ENCODE data around the gene SCAMP4.
A peak's percentile ranks its signal among the peaks of the same experiment; 100 is the strongest.

- TF ChIP-seq RUNX1 (IDR thresholded peaks at IDR 0.05; ENCODE audit: low read depth): no peak
- TF ChIP-seq ETV6 (IDR thresholded peaks at IDR 0.05; ENCODE audit: borderline replicate concordance in 1 of 2, low read depth in 2 of 2, low read length in 1 of 2): no peak
- no peak for TF ChIP-seq ETV6 (CRISPR knock-in tag; IDR thresholded peaks at IDR 0.05; ENCODE audit: borderline replicate concordance)
- TF ChIP-seq FOXK1 (CRISPR knock-in tag; IDR thresholded peaks at IDR 0.05; ENCODE audit: borderline replicate concordance): no peak
- no peak for TF ChIP-seq ID3 (CRISPR knock-in tag; IDR thresholded peaks at IDR 0.05)
- TF ChIP-seq ID3 (tag; IDR thresholded peaks at IDR 0.05): no peak
- no peak for TF ChIP-seq HDAC6 (IDR thresholded peaks at IDR 0.05; ENCODE audit: low read depth, low read length)
- no peak for TF ChIP-seq RAD21 (CRISPR knock-in tag; conservative IDR thresholded peaks at IDR 0.05 in 1 of 2, IDR thresholded peaks at IDR 0.05 in 1 of 2)
- no peak for TF ChIP-seq HOXB6 (CRISPR knock-in tag; IDR thresholded peaks at IDR 0.05; ENCODE audit: borderline replicate concordance)
- TF ChIP-seq CTCF (IDR thresholded peaks at IDR 0.05 in 2 of 3, conservative IDR thresholded peaks at IDR 0.05 in 1 of 3; ENCODE audit: insufficient read depth in 2 of 3, low read depth in 1 of 3, low read length in 3 of 3): peak in 1 of 3 experiments; percentile 21; a peak in 1 of 6 replicates
- no peak for TF ChIP-seq BCL6 (CRISPR knock-in tag; IDR thresholded peaks at IDR 0.05)
- TF ChIP-seq JUN (IDR thresholded peaks at IDR 0.05; ENCODE audit: borderline replicate concordance, low read depth, low read length): no peak; the same call in 1 of the 2 replicates
- no peak for TF ChIP-seq JUN (CRISPR knock-in tag; IDR thresholded peaks at IDR 0.05; ENCODE audit: borderline replicate concordance)
- peak in 1 of 3 experiments; percentile 82 for TF ChIP-seq YY1 (IDR thresholded peaks at IDR 0.05; ENCODE audit: borderline replicate concordance in 1 of 3, control insufficient read depth in 1 of 3, extremely low read depth in 1 of 3, insufficient read depth in 3 of 3, insufficient read length in 1 of 3, insufficient replicate concordance in 2 of 3, low read depth in 1 of 3, low read length in 2 of 3)
- TF ChIP-seq ELK1 (CRISPR knock-in tag; IDR thresholded peaks at IDR 0.05): no peak
These were observed 36.2 kb downstream of the SCAMP4 start, which contains the start of gene CSNK1G2 for GRCh38 chr19:1941146-1942077.

All from K562 (cell line).